BLaER1 treated with 17β-estradiol and CSF1 and Interleukin-3, amounts not matched to agents 10 nM and 100 nM (cell line): ENCODE results near the gene TUFM.

Experiments
- H3K27ac ChIP-seq, 11 experiments: shearing (Covaris generic); formaldehyde crosslinking; 2 replicates each; pipeline ENCODE4 v1.8.1; 2022
- H3K27me3 ChIP-seq, 11 experiments: shearing (Covaris generic); formaldehyde crosslinking; 2 replicates each; pipeline ENCODE4 v1.8.1; 2022
- H3K36me3 ChIP-seq, 11 experiments: shearing (Covaris generic); formaldehyde crosslinking; 2 replicates each; pipeline ENCODE4 v1.8.1; 2022
- H3K4me1 ChIP-seq, 10 experiments: shearing (Covaris generic); formaldehyde crosslinking; 2 replicates each; pipeline ENCODE4 v1.8.1; 2022
- H3K4me2 ChIP-seq, 11 experiments: shearing (Covaris generic); formaldehyde crosslinking; 2 replicates each; pipeline ENCODE4 v1.8.1; 2022
- H3K4me3 ChIP-seq, 10 experiments: shearing (Covaris generic); formaldehyde crosslinking; 2 replicates each; pipeline ENCODE4 v1.8.1; 2022
- H3K9ac ChIP-seq, 11 experiments: shearing (Covaris generic); formaldehyde crosslinking; 2 replicates each; pipeline ENCODE4 v1.8.1; 2022
- H3K9me3 ChIP-seq, 11 experiments: shearing (Covaris generic); formaldehyde crosslinking; replicated peaks in 1 of 11; 2 replicates each; pipeline ENCODE4 v1.8.1; 2022
- H4K20me1 ChIP-seq, 11 experiments: shearing (Covaris generic); formaldehyde crosslinking; 2 replicates each; pipeline ENCODE4 v1.8.1; 2022
- Cebpa-rat ChIP-seq, 11 experiments: shearing (Covaris generic); IDR thresholded peaks; 2 replicates each; pipeline ENCODE4 v1.8.1; 2022

Gene TUFM

GRCh38 chr16:28877655-28878000, 31.5 kb upstream of the TUFM start:
- H3K9me3 ChIP-seq, result no peaks in the 10 kb centered on the region
- H3K9ac ChIP-seq, result peak overlapping the region in 7 of 11 experiments; percentile 5 to 86 (median 83); a peak in 7 of 22 replicates
- H3K4me2 ChIP-seq, result peak overlapping the region in 10 of 11 experiments; percentile 49 to 100 (median 97); a peak in 19 of 22 replicates
- peaks cover 21 to 40% (median 27%) of the 10 kb centered on the region in 11 experiments for H3K36me3 ChIP-seq
- H3K27me3 ChIP-seq, result no peaks in the 10 kb centered on the region
- 0 out of 20 replicates have a peak overlapping the region, but pooled peaks of 1 of the 10 experiments have one; percentile 79 for H3K4me3 ChIP-seq
- H4K20me1 ChIP-seq, result peaks cover 0 to 48% (median 33%) of the 10 kb centered on the region in 11 experiments; a peak in 17 of 22 replicates
- H3K4me1 ChIP-seq, result peaks cover 28 to 82% (median 73%) of the 10 kb centered on the region in 10 experiments
- H3K27ac ChIP-seq, result peak overlapping the region in 4 of 11 experiments; percentile 41 to 73 (median 46); a peak in 5 of 22 replicates
- TF ChIP-seq Cebpa-rat (IDR thresholded peaks at IDR 0.05), result no peak

DNA sequence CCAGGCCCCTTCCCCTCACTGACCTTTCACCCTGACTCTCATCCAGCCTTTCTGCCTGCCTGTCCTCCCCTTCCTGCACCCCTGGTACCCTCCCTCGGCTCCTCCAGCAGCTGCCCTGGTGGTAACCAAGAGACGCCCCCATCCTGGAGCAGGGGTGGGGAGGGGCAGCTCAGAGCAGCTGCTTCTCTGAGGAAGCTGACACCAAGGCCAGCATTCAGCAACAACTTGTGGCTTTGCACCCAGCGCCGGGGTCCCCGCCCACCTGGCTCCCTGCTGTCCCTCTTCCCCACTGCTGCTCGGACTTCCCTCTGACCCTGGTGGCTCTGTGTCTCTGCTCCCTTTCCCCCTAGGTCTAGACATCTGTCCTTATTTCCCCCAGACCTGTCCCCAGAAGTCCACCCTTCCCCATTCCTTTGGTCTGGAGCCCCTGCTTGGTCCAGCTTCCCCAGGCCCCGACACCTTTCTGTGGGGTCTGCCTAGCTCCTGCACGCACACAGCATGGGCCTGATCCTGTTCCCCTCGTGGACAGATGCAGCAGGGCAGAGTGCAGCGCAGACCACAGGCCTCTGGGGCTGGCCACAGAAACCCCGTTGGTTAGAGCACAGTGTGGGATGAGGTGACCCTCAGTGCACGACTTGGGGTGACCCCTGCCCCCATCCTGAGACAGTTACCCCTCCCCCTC, 31.0 kb upstream of the TUFM start:
- no peak for TF ChIP-seq Cebpa-rat (IDR thresholded peaks at IDR 0.05)
- no peak overlapping the region for H3K4me3 ChIP-seq
- peak overlapping the region in 9 of 11 experiments; percentile 22 to 68 (median 47); a peak in 16 of 22 replicates for H3K27ac ChIP-seq
- peaks cover 28 to 78% (median 71%) of the 10 kb centered on the region in 10 experiments for H3K4me1 ChIP-seq
- peaks cover 27 to 45% (median 32%) of the 10 kb centered on the region in 11 experiments for H3K36me3 ChIP-seq
- H3K9me3 ChIP-seq, result no peaks in the 10 kb centered on the region
- H3K27me3 ChIP-seq, result no peaks in the 10 kb centered on the region
- H3K9ac ChIP-seq, result peak overlapping the region; percentile 12 to 86 (median 52); a peak in 20 of 22 replicates
- H3K4me2 ChIP-seq, result peak overlapping the region; percentile 49 to 99 (median 94)
- H4K20me1 ChIP-seq, result peaks cover 0 to 53% (median 35%) of the 10 kb centered on the region in 11 experiments; a peak in 17 of 22 replicates

DNA sequence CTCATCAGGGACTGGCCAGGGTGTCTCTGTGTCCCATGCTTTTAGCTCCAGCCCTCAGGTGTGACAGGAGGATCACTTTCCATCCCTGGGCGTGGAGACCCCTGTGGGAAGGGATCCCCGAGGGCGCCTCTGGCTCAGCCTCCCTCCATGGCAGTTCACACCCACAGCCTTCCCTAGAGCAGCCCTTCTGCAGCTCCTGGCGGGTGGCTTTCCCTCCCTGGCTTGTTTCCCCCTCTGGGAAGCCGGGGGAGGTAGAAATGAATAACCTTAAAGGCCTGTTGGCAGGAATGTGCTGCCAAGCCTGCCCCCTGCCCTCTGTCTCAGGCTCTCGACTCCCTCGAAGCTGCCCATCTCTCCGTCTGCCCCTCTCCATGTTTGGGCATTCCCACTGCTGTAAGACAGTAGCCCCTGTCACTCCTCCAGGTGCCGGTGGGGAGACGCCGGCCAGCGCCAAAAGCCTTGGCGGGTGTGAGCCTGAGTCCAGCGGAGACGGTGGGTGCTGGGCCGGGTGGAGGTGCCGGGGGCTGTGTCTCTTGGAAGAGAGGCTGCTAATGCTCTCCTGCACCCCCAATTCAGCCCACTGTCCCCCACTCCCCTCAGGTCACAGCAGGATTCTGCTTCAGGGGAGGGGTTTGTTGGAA, 30.0 kb upstream of the TUFM start:
- H3K4me2 ChIP-seq, result peak overlapping the region; percentile 49 to 99 (median 94); a peak in 20 of 22 replicates
- H3K4me1 ChIP-seq, result peaks cover 28 to 69% (median 65%) of the 10 kb centered on the region in 10 experiments
- H3K9ac ChIP-seq, result peak overlapping the region in 10 of 11 experiments; percentile 12 to 86 (median 52); a peak in 18 of 22 replicates
- H4K20me1 ChIP-seq, result peaks cover 0 to 63% (median 38%) of the 10 kb centered on the region in 11 experiments; a peak in 17 of 22 replicates
- no peak overlapping the region for H3K4me3 ChIP-seq
- H3K9me3 ChIP-seq, result no peaks in the 10 kb centered on the region
- H3K36me3 ChIP-seq, result peaks cover 36 to 54% (median 42%) of the 10 kb centered on the region in 11 experiments
- no peak for TF ChIP-seq Cebpa-rat (IDR thresholded peaks at IDR 0.05)
- H3K27me3 ChIP-seq, result no peaks in the 10 kb centered on the region
- H3K27ac ChIP-seq, result peak overlapping the region in 9 of 11 experiments; percentile 9 to 68 (median 44); a peak in 14 of 22 replicates

DNA sequence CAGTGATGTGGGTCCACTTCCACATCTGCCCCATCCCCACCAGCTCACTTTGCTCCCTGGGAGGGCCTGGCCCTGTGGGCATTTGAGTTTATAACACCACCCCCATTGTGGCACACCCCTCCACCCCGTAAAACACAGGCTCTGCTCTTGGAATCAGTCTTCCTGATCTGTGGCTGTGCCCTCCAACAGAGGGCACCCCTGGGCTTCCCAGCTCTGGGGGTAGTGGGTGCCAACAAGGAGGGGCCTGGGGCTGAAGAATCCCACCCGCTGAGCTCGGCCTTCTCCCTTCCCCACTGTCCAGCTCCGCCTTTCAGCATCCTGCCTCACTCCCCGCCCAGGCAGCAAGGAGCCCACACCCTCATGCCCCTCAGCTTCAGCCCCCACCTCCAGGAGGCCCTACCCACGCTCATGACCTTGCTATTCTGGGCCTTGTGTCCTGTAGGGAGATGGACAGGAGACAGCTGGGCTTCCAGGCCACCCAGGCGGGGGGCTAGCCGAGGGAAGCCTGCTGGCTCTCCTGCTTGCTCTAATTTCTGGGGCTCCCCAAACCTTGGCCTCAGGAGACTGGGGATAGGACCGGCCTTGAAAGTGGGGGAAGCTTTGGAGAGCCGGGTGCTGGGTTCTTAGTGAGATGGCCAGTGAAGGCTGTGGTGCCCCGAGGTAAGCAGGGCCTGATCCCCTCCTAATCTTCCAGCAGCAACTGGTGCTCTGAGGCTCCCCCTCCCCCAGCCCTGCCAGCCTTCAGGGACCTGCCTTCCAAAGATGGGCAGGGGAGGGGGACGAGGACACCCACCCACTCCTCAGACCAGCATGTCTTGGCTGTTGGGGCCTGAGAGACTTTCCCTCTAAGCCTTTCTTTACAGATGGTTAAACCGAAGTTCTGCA, 29.2 kb upstream of the TUFM start:
- Histone ChIP-seq H3K4me3 (no peak overlapping the region), H3K4me2 (peak overlapping the region in 4 of 11 experiments; percentile 5 to 99 (median 80); a peak in 3 of 22 replicates), H3K4me1 (peaks cover 25 to 62% (median 58%) of the 10 kb centered on the region in 10 experiments), H3K27ac (peak overlapping the region in 8 of 11 experiments; percentile 9 to 68 (median 51); a peak in 11 of 22 replicates), H3K36me3 (peaks cover 44 to 62% (median 49%) of the 10 kb centered on the region in 11 experiments), H3K27me3 (no peaks in the 10 kb centered on the region), H4K20me1 (peaks cover under 1 to 70% (median 42%) of the 10 kb centered on the region in 11 experiments; a peak in 17 of 22 replicates), H3K9ac (peak overlapping the region in 10 of 11 experiments; percentile 12 to 86 (median 48); a peak in 14 of 22 replicates), H3K9me3 (no peaks in the 10 kb centered on the region)
- TF ChIP-seq Cebpa-rat (IDR thresholded peaks at IDR 0.05), result no peak

- H3K4me2 ChIP-seq, result no peak overlapping the region
- peaks cover 54 to 72% (median 59%) of the 10 kb centered on the region in 11 experiments for H3K36me3 ChIP-seq
- TF ChIP-seq Cebpa-rat (IDR thresholded peaks at IDR 0.05), result no peak
- H3K27me3 ChIP-seq, result no peaks in the 10 kb centered on the region
- H4K20me1 ChIP-seq, result peaks cover 4 to 80% (median 49%) of the 10 kb centered on the region in 11 experiments; a peak in 18 of 22 replicates
- peak overlapping the region in 4 of 11 experiments; percentile 0 to 33 (median 26); a peak in 3 of 22 replicates for H3K9ac ChIP-seq
- no peak overlapping the region for H3K4me3 ChIP-seq
- peaks cover 21 to 56% (median 52%) of the 10 kb centered on the region in 10 experiments for H3K4me1 ChIP-seq
- peak overlapping the region in 3 of 11 experiments; percentile 10 to 35 (median 16); a peak in 1 of 22 replicates for H3K27ac ChIP-seq
- H3K9me3 ChIP-seq, result no peaks in the 10 kb centered on the region
Measured at GRCh38 chr16:28874406-28874805, 28.3 kb upstream of the TUFM start.

GRCh38 chr16:28873543-28874201, 27.5 kb upstream of the TUFM start:
- H3K9me3 ChIP-seq, result no peaks in the 10 kb centered on the region
- peaks cover 7 to 87% (median 56%) of the 10 kb centered on the region in 11 experiments; a peak in 18 of 22 replicates for H4K20me1 ChIP-seq
- peaks cover 15 to 49% (median 45%) of the 10 kb centered on the region in 10 experiments for H3K4me1 ChIP-seq
- peaks cover 61 to 79% (median 66%) of the 10 kb centered on the region in 11 experiments for H3K36me3 ChIP-seq
- no peaks in the 10 kb centered on the region for H3K27me3 ChIP-seq
- no peak overlapping the region for H3K9ac ChIP-seq
- H3K4me3 ChIP-seq, result no peak overlapping the region
- no peak for TF ChIP-seq Cebpa-rat (IDR thresholded peaks at IDR 0.05)
- no peak overlapping the region for H3K4me2 ChIP-seq
- peak overlapping the region in 1 of 11 experiments; percentile 10; a peak in 1 of 22 replicates for H3K27ac ChIP-seq

DNA sequence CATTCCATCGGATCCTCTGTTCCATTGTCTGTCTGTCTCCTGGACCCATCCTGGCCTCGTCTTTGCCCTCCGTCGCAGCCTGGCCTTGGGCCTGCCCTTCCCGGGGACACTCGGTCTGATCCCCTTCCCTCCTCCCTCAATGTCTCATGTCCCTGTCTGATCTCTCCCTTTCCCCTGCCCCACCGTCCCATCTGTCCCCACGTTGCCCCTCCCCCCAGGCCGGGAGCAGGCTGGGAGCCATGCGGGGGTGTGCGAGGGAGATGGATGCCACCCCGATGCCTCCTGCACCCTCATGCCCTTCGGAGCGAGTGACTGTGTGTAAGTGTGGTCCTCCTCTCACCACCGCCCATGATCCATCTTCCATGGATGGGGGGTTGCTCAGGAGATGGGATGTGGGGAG, 26.8 kb upstream of the TUFM start:
- TF ChIP-seq Cebpa-rat (IDR thresholded peaks at IDR 0.05), result no peak
- Histone ChIP-seq H3K27me3 (no peaks in the 10 kb centered on the region), H3K4me1 (peaks cover 15 to 42% (median 38%) of the 10 kb centered on the region in 10 experiments), H3K36me3 (peaks cover 67 to 86% (median 73%) of the 10 kb centered on the region in 11 experiments), H3K9ac (no peak overlapping the region; a peak in 1 of 22 replicates), H4K20me1 (peaks cover 7 to 92% (median 59%) of the 10 kb centered on the region in 11 experiments; a peak in 18 of 22 replicates), H3K4me2 (no peak overlapping the region), H3K27ac (no peak overlapping the region), H3K9me3 (no peaks in the 10 kb centered on the region), H3K4me3 (no peak overlapping the region)
